Liver (tissue), 9 donors: ENCODE measurements around the gene RSAD2. TPM values are rescaled to one million over a fixed set of nuclear protein-coding genes. Genes with fewer than 3 reads are reported as not detected.

Experiments
- DNase-seq: peaks from one replicate; pipeline ENCODE4 v3.0.0-alpha.2; 2017; ENCODE audit warnings: low spot score
- H3K27ac ChIP-seq, 2 donors: one replicate each; pipeline ENCODE4 v1.7.0; 2013; ENCODE audit warnings: inconsistent platforms in 2 of 2, low read length in 2 of 2, control low read depth in 1 of 2, low read depth in 1 of 2, mild to moderate bottlenecking in 1 of 2
- H3K27me3 ChIP-seq, 4 donors: one replicate each; pipeline versions ENCODE4 v1.6.1 to v1.7.0; 2013; ENCODE audit warnings: low read length in 3 of 4, inconsistent platforms in 1 of 4, mild to moderate bottlenecking in 1 of 4, moderate library complexity in 1 of 4; ENCODE audit not compliant: control insufficient read depth in 4 of 4, insufficient read depth in 4 of 4
- H3K36me3 ChIP-seq, 4 donors: one replicate each; pipeline versions ENCODE4 v1.6.1 to v1.7.0; 2013; ENCODE audit warnings: low read length in 3 of 4, mild to moderate bottlenecking in 3 of 4, low read depth in 1 of 4, moderate library complexity in 1 of 4; ENCODE audit not compliant: control insufficient read depth in 4 of 4, insufficient read depth in 3 of 4
- H3K4me1 ChIP-seq, 4 donors: one replicate each; pipeline versions ENCODE4 v1.6.1 to v1.7.0; 2013; ENCODE audit warnings: low read length in 3 of 4, mild to moderate bottlenecking in 3 of 4, moderate library complexity in 1 of 4; ENCODE audit not compliant: control insufficient read depth in 4 of 4, insufficient read depth in 4 of 4
- H3K4me3 ChIP-seq, 3 donors: one replicate each; pipeline versions ENCODE4 v1.6.1 to v1.7.0; 2013; ENCODE audit warnings: low read length in 3 of 3, control low read depth in 1 of 3, low read depth in 1 of 3, mild to moderate bottlenecking in 1 of 3
- H3K9ac ChIP-seq, 2 donors: one replicate each; pipeline ENCODE4 v1.7.0; 2013; ENCODE audit warnings: low read length in 2 of 2, mild to moderate bottlenecking in 2 of 2, moderate library complexity in 2 of 2, control low read depth in 1 of 2, low read depth in 1 of 2
- H3K9me3 ChIP-seq, 4 donors: one replicate each; pipeline versions ENCODE4 v1.6.1 to v1.7.0; 2013; ENCODE audit warnings: low read length in 3 of 4; ENCODE audit not compliant: control insufficient read depth in 4 of 4
- EGR1 ChIP-seq, 2 donors: IDR thresholded peaks; 2 replicates each; pipeline ENCODE4 v1.6.1; 2016 to 2018; ENCODE audit warnings: antibody characterized with exemption in 2 of 2, low read depth in 2 of 2
- FOXA1 ChIP-seq: IDR thresholded peaks from 2 replicates; pipeline ENCODE4 v1.6.1; 2016; ENCODE audit warnings: antibody characterized with exemption
- HNF4A ChIP-seq, 2 donors: conservative IDR thresholded peaks; 2 replicates each; pipeline ENCODE4 v1.6.1; 2016; ENCODE audit warnings: antibody characterized with exemption in 2 of 2, mild to moderate bottlenecking in 2 of 2
- MAX ChIP-seq: IDR thresholded peaks from 2 replicates; pipeline ENCODE4 v1.6.1; 2016; ENCODE audit warnings: antibody characterized with exemption
- RAD21 ChIP-seq, 2 donors: IDR thresholded peaks; 2 replicates each; pipeline ENCODE4 v1.6.1; 2016; ENCODE audit warnings: antibody characterized with exemption in 2 of 2, mild to moderate bottlenecking in 2 of 2
- RXRA ChIP-seq, 2 donors: IDR thresholded peaks; 2 replicates each; pipeline ENCODE4 v1.6.1; 2017 to 2018; ENCODE audit warnings: antibody characterized with exemption in 2 of 2, mild to moderate bottlenecking in 1 of 2
- SP1 ChIP-seq: IDR thresholded peaks from 2 replicates; pipeline ENCODE4 v1.6.1; 2018; ENCODE audit warnings: antibody characterized with exemption, mild to moderate bottlenecking
- TAF1 ChIP-seq: conservative IDR thresholded peaks from 2 replicates; pipeline ENCODE4 v1.6.1; 2016; ENCODE audit warnings: antibody characterized with exemption, mild to moderate bottlenecking
- YY1 ChIP-seq: IDR thresholded peaks from 2 replicates; pipeline ENCODE4 v1.6.1; 2016; ENCODE audit warnings: antibody characterized with exemption, mild to moderate bottlenecking
- ZBTB33 ChIP-seq: IDR thresholded peaks from 2 replicates; pipeline ENCODE4 v1.6.1; 2016; ENCODE audit warnings: antibody characterized with exemption
- WGBS: extraction: QIAGEN DNeasy Blood & Tissue Kit; methylation state at CpG from one replicate; pipeline ENCODE4 v1.1.7; 2013; 5-methylcytosine and 5-hydroxymethylcytosine counted together
- polyA plus RNA-seq, 2 donors: library from polyadenylated mRNA; stranded (reverse) in 1 of 2; unstranded in 1 of 2; fragments of 200-250 nt in 1 of 2; fragments of >200 nt in 1 of 2; fragmentation: Nextera tagmentation in 1 of 2; extraction: Ambion mirVana in 1 of 2; gene quantifications; one replicate each; pipeline versions ENCODE4 v1.2.1 to v1.2.3, GENCODE V29; 2013 to 2015
- total RNA-seq, 2 donors: library from RNA; depleted of rRNA; stranded (reverse); fragments of >200 nt; gene quantifications; one replicate each; pipeline ENCODE4 v1.2.3, GENCODE V29; 2014
- TF ChIP-seq, protein P1 (sequence below): fragments of 150-350 bp; IDR thresholded peaks from 2 replicates; pipeline ENCODE4 v1.5.1; 2017; ENCODE audit warnings: improper control_type of control experiment, low read depth, low read length; ENCODE audit not compliant: missing input control
- TF ChIP-seq, protein P2 (sequence below): IDR thresholded peaks from 2 replicates; pipeline ENCODE4 v1.6.1; 2016; ENCODE audit warnings: antibody characterized with exemption, mild to moderate bottlenecking
- TF ChIP-seq, protein P3 (sequence below): IDR thresholded peaks from 2 replicates; pipeline ENCODE4 v1.6.1; 2016; ENCODE audit warnings: antibody characterized with exemption
- donor health status: healthy.
- donor health status: healthy.
- donor health status: healthy.
- donor health status: healthy.
- donor health status: healthy.

The RSAD2 gene
- total RNA-seq (10 to 100 TPM in 1 of 2 donors, 1 to 10 TPM in 1; 1.7 to 15.9 TPM), polyA plus RNA-seq (1 to 10 TPM; 1.3 to 2.1 TPM)

GRCh38 chr2:6877402-6878304 is at the start of gene RSAD2:
Gene RSAD2 (plus strand): TSS chr2:6877777. CDS start chr2:6877801, 24 bp downstream.
- peaks cover 0 to 15% (median 10%) of the 10 kb centered on the region in 4 donors for H3K4me1 ChIP-seq
- TF ChIP-seq, protein P1, sequence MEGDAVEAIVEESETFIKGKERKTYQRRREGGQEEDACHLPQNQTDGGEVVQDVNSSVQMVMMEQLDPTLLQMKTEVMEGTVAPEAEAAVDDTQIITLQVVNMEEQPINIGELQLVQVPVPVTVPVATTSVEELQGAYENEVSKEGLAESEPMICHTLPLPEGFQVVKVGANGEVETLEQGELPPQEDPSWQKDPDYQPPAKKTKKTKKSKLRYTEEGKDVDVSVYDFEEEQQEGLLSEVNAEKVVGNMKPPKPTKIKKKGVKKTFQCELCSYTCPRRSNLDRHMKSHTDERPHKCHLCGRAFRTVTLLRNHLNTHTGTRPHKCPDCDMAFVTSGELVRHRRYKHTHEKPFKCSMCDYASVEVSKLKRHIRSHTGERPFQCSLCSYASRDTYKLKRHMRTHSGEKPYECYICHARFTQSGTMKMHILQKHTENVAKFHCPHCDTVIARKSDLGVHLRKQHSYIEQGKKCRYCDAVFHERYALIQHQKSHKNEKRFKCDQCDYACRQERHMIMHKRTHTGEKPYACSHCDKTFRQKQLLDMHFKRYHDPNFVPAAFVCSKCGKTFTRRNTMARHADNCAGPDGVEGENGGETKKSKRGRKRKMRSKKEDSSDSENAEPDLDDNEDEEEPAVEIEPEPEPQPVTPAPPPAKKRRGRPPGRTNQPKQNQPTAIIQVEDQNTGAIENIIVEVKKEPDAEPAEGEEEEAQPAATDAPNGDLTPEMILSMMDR, result no peak
- TF ChIP-seq RXRA (IDR thresholded peaks at IDR 0.05) (peak; percentile 16 to 32), YY1 (peak; percentile 68), HNF4A (conservative IDR thresholded peaks at IDR 0.05) (peak in 1 of 2 donors; percentile 18), SP1 (peak; percentile 52), MAX (peak; percentile 45)
- peak within 1 kb of the TSS; percentile 60 to 63 for H3K9ac ChIP-seq
- no peaks in the 10 kb centered on the region for H3K27me3 ChIP-seq
- 32% methylated on average over 10 of the region's 10 CpGs for WGBS
- no peak for DNase-seq
- H3K4me3 ChIP-seq, result peak within 1 kb of the TSS; percentile 63 to 85 (median 85)
- peak within 1 kb of the TSS; percentile 52 to 78 for H3K27ac ChIP-seq
- peaks cover 0 to 2% (median 0%) of the 10 kb centered on the region in 4 donors for H3K9me3 ChIP-seq
- H3K36me3 ChIP-seq, result no peaks in the 10 kb centered on the region

DNA sequence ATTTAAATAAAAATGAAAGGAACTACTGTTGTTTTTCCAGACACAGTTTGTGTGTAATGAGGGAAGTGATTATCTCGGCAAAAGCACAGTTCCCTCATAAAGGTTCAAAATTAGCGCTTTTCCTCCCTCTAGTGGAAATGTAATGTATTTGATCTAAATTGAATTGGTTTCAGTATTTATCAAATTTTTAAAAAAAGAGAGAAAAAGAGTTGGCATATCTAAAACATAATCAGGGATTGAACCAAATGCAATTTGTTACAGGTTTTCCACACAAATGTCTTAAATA is 49.3 kb upstream of the RSAD2 start:
- no peaks in the 10 kb centered on the region for H3K36me3 ChIP-seq
- no peak overlapping the region for H3K27ac ChIP-seq
- DNase-seq, result no peak
- no peaks in the 10 kb centered on the region for H3K4me1 ChIP-seq
- H3K9ac ChIP-seq, result peak overlapping the region in 1 of 2 donors; percentile 22
- H3K4me3 ChIP-seq, result no peak overlapping the region
- peaks cover 0 to 7% (median 3%) of the 10 kb centered on the region in 4 donors for H3K9me3 ChIP-seq
- WGBS, result 14% methylated on average over 2 of the region's 2 CpGs
- H3K27me3 ChIP-seq, result no peaks in the 10 kb centered on the region
- TF ChIP-seq TAF1 (no peak), RAD21 (IDR thresholded peaks at IDR 0.05) (peak; percentile 69 to 75), RXRA (IDR thresholded peaks at IDR 0.05) (no peak), FOXA1 (no peak), ZBTB33 (no peak), EGR1 (IDR thresholded peaks at IDR 0.05; ENCODE audit: low read depth in 2 of 2) (no peak)
- TF ChIP-seq, protein P2, sequence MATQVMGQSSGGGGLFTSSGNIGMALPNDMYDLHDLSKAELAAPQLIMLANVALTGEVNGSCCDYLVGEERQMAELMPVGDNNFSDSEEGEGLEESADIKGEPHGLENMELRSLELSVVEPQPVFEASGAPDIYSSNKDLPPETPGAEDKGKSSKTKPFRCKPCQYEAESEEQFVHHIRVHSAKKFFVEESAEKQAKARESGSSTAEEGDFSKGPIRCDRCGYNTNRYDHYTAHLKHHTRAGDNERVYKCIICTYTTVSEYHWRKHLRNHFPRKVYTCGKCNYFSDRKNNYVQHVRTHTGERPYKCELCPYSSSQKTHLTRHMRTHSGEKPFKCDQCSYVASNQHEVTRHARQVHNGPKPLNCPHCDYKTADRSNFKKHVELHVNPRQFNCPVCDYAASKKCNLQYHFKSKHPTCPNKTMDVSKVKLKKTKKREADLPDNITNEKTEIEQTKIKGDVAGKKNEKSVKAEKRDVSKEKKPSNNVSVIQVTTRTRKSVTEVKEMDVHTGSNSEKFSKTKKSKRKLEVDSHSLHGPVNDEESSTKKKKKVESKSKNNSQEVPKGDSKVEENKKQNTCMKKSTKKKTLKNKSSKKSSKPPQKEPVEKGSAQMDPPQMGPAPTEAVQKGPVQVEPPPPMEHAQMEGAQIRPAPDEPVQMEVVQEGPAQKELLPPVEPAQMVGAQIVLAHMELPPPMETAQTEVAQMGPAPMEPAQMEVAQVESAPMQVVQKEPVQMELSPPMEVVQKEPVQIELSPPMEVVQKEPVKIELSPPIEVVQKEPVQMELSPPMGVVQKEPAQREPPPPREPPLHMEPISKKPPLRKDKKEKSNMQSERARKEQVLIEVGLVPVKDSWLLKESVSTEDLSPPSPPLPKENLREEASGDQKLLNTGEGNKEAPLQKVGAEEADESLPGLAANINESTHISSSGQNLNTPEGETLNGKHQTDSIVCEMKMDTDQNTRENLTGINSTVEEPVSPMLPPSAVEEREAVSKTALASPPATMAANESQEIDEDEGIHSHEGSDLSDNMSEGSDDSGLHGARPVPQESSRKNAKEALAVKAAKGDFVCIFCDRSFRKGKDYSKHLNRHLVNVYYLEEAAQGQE, result no peak
- TF ChIP-seq, protein P1, result peak; percentile 38
- TF ChIP-seq, protein P3, sequence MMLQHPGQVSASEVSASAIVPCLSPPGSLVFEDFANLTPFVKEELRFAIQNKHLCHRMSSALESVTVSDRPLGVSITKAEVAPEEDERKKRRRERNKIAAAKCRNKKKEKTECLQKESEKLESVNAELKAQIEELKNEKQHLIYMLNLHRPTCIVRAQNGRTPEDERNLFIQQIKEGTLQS, result no peak
